ENCODE measurements around the gene TMEM161A.
"Not testable (repeated sequence)": the region's sequence is repeated elsewhere in the genome, so short reads cannot be mapped to it uniquely, and the experiment has no call there.

Gene TMEM161A

DNA sequence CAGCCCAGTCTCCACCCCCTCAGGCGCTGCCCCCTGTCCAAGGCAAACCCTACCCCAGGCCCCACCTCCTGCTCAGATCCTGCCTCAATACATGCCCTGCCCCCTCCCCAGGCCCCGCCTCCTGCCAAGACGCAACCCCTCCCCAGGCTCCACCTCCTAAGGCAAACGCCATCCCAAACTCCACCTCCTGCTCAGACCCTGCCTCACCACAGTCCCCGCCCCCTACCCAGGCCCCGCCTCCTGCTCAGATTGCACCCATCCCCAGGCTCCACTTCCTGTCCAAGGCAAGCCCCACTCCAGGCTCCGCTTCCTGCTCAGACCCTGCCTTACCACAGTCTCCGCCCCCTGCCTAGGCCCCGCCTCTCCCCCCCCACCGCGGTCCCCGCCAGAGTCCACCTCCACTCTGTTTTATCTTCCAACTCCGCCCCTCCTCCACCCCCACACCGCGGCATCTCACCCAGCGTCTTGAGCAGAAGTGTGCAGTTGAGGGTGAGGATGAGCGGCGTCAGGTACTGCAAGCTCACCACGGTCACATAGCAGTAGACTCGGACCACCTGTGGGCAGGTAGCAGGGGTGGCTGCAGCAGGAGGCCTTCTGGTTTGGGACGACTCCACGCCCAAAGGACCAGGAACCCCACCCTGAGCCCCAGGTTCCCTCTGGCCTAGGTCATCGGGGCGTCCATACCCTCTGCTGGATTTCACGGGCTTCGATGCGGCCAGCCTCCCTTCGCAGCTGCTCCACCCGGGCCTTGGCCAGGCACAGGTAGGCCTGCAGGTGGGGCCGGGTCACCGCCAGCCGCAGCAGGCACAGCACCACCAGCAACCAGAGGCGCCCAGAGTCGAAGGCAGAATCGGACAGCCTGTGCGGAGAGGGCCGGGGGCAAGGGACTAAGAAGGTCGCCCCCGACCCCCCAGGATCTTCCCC lies 17.7 kb downstream of the TMEM161A start:
- DNase-seq = peak; percentile 34

DNA sequence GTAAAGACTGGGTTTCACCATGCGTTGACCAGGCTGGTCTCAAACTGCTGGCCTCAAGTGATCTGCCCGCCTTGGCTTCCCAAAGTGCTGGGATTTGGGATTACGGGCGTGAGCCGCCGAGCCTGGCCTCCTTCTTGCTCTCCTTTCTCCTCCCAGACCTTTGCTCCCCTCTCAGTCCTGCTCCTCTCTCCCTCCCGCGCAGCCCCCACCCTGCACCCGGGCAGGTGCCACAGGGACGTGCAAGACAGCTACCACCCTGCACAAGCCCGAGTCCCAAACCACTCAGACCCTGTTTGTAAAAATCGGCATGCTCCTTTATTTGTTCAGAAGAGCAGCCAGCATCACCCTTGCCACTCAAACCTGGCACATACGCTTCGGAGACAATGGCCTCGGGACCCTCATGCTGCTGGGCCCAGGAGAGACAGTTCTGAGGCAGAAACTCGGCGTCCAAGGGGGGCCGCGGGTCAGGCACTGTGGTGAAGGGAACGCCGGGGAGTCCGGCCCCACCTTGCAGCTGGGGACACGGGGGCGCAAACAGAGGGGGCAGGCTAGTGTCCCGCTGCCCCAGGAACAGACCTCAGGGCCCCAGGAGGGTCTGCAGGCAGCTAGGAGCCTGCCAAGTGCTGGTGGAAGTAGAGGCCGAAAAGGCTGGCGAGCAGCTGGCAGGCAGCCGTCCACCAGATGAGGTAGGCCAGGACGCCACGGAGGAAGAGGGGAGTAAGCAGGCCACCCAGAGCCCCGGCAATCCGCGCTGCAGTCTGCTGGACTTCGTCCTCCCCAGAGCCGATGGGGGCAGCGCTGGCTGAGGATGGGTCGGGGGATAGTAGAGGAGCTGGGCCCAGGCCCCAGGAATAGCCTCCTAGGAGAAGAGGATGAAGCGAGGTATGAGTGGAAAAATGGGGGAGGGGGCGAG lies 18.7 kb downstream of the TMEM161A start:
- DNase-seq = no peak

DNA sequence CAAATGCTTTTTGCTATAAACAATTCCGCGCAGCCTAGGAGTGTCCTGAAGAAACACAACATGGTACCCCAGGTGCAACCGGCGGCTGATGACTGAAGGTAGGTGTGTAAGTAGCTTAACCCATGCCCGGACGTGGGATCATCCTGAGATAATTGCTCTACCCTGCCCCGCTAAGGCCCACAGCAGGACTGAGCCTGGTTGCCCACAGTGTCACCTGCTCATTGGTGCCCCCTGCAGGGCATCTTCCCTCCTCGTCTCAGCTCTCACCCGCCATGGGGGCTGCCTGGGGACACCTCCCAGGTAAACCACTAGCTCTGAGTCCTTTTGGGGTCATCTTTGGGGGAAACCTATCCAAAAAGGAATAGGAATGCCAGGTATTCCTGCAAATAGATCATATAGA lies 22.3 kb downstream of the TMEM161A start:
- peak; percentile 15 for DNase-seq

DNA sequence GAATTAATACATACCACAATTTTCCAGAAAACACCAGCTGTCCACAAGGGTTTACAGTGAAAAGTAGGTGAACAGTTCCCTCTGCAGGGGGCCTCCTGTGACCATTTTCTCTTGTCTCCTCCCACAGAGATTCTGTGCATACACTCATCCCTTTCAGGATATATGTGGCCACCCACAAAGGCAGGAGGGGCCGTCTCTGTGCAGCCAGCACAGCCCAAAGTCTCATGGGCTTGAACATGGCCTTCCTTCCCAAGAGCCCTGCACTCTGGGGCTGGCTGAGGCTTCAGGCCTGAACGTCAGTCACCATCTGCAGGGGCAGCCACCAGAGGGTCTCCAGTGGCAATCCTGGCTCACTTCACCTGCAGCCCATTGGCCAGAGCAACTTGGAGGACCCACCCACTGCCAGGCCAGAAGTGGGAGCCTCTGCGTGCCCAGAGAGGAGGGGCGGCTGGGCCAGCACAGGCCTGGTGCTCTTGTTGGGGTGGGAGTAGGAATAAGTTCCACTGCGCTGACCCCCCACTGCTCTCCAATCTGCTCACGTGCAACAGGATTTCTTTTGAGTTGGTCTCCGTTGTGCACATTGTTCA lies 25.1 kb downstream of the TMEM161A start:
- DNase-seq = peak; percentile 37

DNA sequence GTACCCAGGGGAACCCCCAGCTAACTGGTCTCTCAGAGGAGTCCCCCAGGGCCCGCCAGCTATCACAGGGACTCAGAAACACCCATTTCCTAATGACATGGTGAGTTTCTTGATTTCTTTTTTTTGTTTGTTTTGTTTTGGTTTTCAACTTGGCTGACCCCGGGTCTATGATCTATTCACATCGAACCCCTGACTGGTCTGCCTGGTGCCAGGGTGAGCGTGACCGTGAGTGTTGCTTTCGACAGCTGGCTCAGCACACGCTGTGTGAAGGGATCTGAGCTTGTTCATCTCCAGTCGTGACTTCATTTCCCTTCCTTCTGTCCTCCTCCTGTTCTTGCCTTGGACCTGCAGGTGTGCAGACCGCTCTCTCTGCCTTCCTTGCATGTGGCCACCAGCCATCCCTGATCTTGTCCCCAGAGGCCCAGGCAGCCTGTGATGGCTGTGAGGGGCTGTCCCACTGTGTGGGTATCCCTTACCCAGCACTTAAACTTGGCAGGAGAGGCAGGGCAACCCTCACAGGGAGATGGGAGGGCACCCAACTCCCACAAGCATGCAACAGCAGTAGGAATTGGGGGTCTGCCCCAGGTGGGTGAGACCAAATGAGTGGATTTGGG lies 26.2 kb downstream of the TMEM161A start:
- DNase-seq = no peak

DNA sequence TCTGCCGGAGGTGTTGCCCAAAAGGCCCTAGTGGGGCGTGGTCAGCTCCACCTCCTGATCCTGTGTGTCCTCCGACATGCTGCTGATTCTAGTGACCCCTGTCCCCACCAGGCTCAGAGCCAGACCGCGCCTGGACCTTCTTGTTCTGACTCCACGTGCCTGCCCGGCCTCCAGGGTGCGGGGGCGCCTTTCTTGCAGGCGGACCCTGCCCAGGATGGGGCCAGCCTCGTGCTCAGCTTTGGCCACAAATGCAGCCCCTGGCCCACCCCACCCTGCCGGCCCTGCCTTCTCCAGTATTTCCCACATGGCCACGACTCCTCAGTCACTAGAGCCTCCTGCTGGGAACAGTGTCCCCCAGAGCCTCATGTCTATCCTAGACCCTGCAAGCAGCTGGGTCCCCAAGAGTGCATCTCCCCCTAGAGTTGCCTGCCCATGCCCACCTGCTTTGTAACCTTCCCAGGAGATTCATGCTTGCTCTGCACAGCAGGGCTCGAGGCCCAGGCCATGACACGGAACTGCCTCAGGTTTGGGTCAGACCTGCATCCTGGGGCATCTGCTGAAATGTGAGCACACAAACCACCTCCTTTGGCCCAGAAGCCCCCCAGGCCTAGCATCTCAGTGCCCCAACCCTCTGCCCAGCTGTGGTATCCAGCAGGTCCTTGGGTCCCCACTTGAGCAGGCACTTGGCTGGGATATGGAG lies 27.0 kb downstream of the TMEM161A start:
- no peak for DNase-seq

DNA sequence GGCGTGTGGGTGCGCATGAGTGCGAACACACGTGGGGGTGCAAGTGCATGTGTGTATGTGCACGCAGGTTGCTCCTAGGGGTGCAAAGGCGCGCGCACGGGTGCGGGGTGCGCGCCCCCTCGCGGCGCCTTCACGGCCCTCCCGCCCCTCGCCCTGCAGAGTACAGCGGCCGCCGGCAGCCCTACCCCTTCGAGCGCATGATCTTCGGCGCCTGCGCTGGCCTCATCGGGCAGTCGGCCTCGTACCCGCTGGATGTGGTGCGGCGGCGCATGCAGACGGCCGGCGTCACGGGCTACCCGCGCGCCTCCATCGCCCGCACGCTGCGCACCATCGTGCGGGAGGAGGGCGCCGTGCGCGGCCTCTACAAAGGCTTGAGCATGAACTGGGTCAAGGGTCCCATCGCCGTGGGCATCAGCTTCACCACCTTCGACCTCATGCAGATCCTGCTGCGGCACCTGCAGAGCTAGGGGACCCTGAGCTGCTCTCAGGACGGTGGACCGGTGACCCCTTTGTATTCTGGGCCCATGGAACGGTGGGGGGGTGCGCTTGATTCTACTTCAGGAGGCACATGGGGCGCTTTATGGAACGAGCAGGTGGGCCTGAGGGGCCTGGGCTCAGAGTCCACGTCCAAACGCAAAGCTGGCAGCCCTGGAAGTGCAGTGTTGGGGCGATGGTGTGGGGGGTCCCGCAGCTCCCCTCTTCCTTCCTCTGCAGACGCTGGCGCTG lies 27.7 kb downstream of the TMEM161A start:
- DNase-seq = no peak

DNA sequence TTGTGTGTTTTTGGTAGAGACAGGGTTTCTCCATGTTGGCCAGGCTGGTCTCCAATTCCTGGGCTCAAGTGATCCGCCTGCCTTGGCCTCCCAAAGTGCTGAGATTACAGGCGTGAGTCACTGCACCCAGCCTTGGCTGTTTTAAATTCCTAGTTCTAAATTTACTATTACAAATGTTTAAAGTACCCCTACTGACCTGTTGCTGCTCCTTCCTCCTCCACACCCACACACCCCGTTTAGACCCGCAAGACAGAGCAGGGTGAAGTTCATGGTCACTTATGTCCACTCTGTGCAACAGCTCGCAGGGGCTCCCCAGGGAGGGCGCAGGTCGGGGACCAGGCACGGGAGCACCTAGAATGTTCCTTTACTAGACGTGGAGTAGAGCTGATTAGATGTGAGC lies 28.7 kb downstream of the TMEM161A start:
- peak; percentile 17 for DNase-seq

DNA sequence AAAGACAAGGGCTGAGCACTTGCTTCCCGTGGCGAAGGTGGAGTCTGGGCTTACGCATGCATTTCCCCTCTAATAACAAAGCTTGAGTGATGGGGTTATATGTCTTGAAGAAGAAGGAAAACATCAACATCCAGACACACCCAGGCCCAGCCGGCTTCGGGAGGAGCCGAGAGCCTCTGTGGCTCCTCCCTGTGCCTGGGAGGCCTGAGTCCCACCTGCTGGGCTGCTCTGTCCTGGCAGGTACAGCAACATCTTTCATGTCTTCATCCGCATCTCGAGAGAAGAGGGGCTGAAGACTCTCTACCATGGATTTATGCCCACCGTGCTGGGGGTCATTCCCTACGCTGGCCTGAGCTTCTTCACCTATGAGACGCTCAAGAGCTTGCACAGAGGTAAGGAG lies 30.6 kb downstream of the TMEM161A start:
- DNase-seq = no peak

DNA sequence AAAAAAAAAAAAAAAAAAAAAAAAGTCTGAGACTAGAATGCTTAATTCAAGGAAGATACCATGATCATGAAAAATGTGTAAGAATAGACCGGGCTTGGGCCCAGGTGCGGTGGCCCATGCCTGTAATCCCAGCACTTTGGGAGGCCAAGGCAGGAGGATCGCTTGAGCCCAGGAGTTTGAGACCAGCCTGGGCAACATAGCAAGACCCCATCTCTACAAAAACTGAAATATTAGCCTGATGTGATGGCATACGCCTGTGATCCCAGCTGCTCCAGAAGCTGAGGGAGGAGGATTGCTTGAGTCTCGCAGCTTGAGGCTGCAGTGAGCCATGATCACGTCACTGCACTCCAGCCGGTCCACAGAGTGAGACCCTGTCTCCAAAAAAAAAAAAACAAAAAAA lies 31.3 kb downstream of the TMEM161A start:
- not testable (repeated sequence) for DNase-seq

DNA sequence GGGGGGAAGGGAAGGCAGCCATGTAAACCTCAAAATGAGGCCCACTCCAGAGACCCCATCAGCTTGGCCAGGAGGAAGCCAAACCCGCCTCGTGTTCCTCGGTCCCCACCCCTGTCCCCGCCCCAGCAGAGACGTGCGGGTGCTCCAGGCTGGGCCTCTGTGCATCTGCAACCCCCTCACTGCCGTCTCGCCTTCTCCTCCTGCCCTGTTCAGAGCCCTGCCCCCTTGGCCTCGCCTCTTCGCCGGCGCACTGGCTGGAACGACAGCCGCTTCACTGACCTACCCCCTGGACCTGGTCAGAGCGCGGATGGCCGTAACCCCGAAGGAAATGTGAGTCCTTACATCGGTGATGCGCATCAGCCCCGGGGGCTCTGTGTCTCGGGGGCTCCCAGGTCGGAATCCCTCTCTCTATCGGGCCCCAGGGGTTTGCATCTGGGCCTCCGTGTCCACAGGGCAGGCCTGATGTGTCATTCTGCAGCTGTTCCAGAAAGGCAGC lies 32.2 kb downstream of the TMEM161A start:
- DNase-seq = no peak

DNA sequence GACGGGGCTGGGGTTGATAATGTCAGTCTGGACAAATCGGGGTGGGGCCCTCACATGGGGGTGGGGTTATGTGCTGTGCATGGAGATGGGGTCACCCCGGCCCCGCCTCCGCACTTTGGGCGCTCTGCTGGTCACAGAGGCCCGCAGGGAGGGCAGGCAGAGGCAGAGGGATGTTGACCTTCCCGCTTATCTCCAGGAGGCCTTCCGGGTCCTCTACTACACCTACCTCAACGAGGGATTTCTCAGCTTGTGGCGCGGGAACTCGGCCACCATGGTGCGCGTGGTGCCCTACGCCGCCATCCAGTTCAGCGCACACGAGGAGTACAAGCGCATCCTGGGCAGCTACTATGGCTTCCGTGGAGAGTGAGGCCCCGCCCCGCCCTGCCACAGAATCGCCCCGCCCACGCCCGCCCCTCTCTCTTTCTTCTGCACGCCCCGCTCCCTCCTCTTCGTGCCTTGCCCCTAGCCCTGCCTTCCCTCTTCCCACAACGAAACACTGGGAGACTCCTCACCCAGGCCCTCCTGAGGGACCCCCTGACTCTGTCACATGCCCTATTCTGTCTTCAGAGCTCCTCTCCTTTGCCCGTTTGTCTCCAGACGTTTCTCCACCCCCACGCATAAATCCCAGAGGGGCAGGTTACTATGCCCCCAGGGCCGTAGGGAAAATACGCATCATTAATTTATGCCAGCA lies 32.8 kb downstream of the TMEM161A start:
- DNase-seq = peak; percentile 40

DNA sequence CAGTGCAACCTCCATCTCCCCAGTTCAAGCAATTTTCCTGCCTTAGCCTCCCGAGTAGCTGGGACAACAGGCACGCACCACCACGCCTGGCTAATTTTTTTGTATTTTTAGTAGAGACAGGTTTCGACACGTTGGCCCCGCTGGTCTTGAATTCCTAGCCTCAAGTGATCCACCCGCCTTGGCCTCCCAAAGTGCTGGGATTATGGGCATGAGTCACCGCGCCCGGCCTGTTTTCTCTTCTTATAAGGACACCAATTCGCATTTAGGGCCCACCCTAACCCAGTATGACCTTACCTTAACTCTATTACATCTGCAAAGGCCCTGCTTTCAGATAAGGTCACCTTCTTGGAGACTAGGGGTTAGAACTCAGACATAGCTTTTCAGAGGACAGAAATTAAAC lies 35.1 kb downstream of the TMEM161A start:
- DNase-seq = no peak

DNA sequence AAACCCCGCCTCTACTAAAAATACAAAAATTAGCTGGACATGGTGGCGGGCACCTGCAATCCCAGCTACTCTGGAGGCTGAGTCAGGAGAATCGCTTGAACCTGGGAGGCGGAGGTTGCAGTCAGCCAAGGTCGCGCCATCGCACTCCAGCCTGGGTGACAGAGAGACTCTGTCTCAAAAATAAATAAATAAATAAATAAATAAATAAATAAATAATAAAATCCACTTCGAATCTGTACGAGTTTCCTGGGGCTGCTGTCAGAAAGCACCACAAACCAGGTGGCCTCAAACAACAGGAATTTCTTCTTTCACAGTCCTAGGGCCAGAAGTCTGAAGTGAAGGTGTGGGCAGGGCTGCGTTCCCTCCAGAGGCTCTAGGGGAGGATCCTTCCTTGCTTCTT lies 35.7 kb downstream of the TMEM161A start:
- not testable (repeated sequence) for DNase-seq

DNA sequence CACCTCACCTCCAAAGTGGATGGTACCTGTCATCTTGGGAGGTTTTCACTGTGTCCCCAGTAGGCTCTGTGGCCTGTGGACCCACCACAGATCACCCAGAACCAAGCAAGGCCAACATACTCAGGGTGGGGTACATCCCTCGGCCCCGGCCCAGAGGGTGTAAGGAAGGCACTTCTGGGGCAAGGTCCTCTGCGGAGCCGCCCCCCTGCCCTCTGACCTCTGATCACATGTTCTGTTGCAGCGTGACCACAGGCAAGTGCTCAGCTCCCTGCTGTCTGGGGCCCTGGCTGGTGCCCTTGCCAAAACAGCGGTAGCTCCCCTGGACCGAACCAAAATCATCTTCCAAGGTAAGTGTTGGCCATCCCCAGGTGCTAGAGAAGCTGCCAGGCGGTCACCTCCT lies 36.7 kb downstream of the TMEM161A start:
- DNase-seq = no peak

DNA sequence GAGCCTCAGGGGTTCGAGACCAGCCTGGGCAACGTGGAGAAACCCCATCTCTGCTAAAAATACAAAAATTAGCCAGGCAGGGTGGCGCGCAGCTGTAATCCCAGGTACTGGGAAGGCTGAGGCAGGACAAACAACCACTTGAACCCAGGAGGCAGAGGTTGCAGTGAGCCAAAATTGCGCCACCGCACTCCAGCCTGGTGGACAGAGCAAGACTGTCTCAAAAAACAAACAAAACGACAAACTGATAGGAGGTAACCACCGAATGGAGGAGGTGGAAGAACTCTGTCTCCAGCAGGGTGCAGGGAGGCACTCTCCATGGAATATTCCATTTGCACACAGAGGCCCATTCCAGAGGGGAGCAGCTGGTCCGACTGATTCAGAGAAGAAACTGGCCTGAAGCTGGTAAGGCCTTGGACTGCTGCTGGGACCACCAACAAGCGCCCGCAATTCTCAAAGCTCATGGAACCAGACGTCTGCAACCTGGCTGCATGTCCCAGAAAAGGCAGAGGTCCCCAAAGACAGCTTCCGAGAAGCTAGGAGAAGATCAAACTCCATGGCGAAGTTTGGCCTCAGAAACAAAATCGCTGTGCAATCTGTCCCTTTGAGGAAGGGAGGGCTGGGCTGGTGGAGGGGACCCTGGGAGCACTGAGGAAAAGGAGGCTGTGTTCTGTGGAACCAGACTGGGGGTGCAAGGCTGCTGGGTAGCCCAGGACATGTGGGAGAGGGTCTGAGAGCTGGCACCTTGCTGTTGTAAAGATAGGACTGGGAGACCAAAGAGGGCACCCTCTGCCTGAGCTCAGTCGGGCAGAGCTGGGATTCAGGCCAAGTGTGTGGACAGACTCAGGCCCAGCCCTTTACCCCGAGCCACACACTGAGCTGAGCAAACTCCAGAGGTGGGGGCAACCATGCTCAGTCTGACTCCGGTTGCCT lies 39.3 kb downstream of the TMEM161A start:
- no peak for DNase-seq

DNA sequence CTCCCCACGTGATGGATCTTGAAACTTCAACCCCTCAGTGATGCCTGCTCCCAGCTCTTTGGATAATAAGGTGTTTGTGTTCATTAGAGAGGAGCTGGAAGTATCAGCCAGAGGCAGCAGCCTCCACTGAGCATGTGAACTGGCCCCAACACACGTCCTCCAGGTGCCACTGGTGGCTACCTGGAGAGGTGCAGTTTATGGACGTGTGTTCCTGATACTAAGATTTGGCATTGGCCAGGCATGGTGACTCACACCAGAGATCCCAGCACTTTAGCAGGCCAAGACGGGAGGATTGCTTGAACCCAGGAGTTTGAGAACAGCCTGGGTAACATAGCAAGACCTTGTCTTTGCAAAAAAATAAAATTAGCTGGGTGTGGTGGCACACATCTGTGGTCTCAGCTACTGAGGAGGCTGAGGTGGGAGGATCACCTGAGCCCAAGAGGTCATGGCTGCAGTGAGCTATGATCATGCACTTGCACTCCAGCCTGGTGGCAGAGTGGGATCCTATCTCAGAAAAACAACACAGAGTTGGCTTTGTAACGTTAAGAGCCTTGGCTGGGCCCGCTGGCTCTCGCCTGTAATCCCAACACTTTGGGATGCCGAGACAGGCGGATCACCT lies 40.1 kb downstream of the TMEM161A start:
- DNase-seq = no peak

DNA sequence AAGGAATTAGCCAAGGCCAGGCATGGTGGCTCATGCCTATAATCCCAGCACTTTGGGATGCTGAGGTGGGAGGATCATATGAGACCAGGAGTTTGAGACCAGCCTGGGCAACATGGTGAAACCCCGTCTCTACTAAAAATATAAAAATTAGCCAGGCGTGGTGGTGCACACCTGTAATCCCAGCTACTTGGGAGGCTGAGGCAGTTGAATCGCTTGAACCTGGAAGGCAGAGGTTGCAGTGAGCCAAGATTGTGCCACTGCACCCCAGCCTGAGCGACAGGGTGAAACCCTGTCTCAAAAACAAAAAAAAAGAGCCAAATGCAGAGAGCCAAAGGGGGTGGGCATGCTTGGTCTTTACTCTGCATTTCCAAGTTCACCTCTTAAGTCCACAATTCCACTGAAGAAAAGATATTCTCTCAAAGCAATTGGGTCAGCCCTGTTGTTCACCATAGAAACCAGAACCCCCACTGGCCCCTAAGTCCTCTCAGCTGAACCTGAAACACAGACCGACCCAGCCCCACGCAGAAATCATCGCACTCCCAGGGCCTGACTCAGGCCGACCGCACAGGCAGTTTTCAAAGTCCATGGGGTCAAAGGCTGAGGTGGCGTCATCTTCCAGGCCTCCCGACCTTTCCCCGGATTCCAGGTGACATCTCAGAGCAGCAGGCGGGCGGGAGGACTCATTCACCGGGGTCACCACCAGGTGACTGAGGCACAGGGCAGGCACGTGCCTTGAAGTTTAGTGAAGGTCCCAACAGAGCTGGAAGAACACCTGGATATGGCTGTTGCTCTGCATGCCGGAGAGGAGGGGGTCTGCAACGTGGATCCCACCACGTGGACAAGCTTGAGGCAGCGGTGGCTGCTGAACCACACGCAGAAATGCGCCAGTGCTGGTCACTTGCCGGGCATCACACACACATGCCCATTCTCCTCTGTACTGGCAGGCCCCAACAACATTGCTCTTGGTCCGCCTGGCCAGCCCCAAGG lies 41.3 kb downstream of the TMEM161A start:
- DNase-seq = no peak

Measured in HCEC 1CT (cell line).